ENCODE data around the gene L3HYPDH.

GRCh38 chr14:59492384-59492783 is 8.2 kb upstream of the L3HYPDH start:
- no peak for TF ChIP-seq YY1 (IDR thresholded peaks at IDR 0.05; ENCODE audit: insufficient read depth, insufficient read length)
- TF ChIP-seq SUZ12 (IDR thresholded peaks at IDR 0.05; ENCODE audit: extremely low read depth, insufficient read depth, insufficient read length) = no peak
- no peak for TF ChIP-seq ZNF274 (IDR thresholded peaks at IDR 0.05; ENCODE audit: low read depth, low read length)

Measured in NT2/D1 (cell line).